ENCODE data around the gene TBX18. TPM values are rescaled to one million over a fixed set of nuclear protein-coding genes. Genes with fewer than 3 reads are reported as not detected.

Gene TBX18
- total RNA-seq, 4 donors from 2014 or later, result under 0.01 to 19.9 (median 4.3) TPM

GRCh38 chr6:84671183-84671582 is 93.2 kb downstream of the TBX18 start:
- no peaks in the 10 kb centered on the region for H3K27me3 ChIP-seq
- H3K4me1 ChIP-seq, result no peaks in the 10 kb centered on the region
- DNase-seq, result no peak
- intact Hi-C loops (cut with DNase I; ENCODE audit: low total_unique reads), result no loop called here
- H3K36me3 ChIP-seq, result no peaks in the 10 kb centered on the region
- TF ChIP-seq, protein P1, sequence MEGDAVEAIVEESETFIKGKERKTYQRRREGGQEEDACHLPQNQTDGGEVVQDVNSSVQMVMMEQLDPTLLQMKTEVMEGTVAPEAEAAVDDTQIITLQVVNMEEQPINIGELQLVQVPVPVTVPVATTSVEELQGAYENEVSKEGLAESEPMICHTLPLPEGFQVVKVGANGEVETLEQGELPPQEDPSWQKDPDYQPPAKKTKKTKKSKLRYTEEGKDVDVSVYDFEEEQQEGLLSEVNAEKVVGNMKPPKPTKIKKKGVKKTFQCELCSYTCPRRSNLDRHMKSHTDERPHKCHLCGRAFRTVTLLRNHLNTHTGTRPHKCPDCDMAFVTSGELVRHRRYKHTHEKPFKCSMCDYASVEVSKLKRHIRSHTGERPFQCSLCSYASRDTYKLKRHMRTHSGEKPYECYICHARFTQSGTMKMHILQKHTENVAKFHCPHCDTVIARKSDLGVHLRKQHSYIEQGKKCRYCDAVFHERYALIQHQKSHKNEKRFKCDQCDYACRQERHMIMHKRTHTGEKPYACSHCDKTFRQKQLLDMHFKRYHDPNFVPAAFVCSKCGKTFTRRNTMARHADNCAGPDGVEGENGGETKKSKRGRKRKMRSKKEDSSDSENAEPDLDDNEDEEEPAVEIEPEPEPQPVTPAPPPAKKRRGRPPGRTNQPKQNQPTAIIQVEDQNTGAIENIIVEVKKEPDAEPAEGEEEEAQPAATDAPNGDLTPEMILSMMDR (IDR thresholded peaks at IDR 0.05), result no peak
- no peak for TF ChIP-seq POLR2A (IDR thresholded peaks at IDR 0.05)
- no peak overlapping the region for H3K27ac ChIP-seq
- H3K4me3 ChIP-seq, result no peak overlapping the region
- H3K9me3 ChIP-seq, result no peaks in the 10 kb centered on the region

GRCh38 chr6:84669945-84670344 is 94.5 kb downstream of the TBX18 start:
- Histone ChIP-seq H3K27me3 (no peaks in the 10 kb centered on the region), H3K9me3 (no peaks in the 10 kb centered on the region), H3K36me3 (no peaks in the 10 kb centered on the region), H3K4me3 (no peak overlapping the region), H3K4me1 (no peaks in the 10 kb centered on the region), H3K27ac (no peak overlapping the region)
- no peak for TF ChIP-seq POLR2A (IDR thresholded peaks at IDR 0.05)
- TF ChIP-seq, protein P1 (IDR thresholded peaks at IDR 0.05), result no peak
- no peak for DNase-seq
- intact Hi-C loops (cut with DNase I; ENCODE audit: low total_unique reads), result no loop called here

GRCh38 chr6:84667252-84668213 is 96.9 kb downstream of the TBX18 start:
- Histone ChIP-seq H3K9me3 (no peaks in the 10 kb centered on the region), H3K36me3 (no peaks in the 10 kb centered on the region), H3K27me3 (no peaks in the 10 kb centered on the region), H3K27ac (no peak overlapping the region), H3K4me1 (no peaks in the 10 kb centered on the region), H3K4me3 (no peak overlapping the region)
- TF ChIP-seq POLR2A (IDR thresholded peaks at IDR 0.05), result no peak
- TF ChIP-seq, protein P1 (IDR thresholded peaks at IDR 0.05), result no peak
- intact Hi-C loops (cut with DNase I; ENCODE audit: low total_unique reads), result no loop called here
- no peak for DNase-seq

GRCh38 chr6:84665401-84665800 is 99.0 kb downstream of the TBX18 start:
- Histone ChIP-seq H3K27me3 (no peaks in the 10 kb centered on the region), H3K4me1 (no peaks in the 10 kb centered on the region), H3K4me3 (no peak overlapping the region), H3K27ac (no peak overlapping the region), H3K9me3 (no peaks in the 10 kb centered on the region), H3K36me3 (no peaks in the 10 kb centered on the region)
- TF ChIP-seq POLR2A (IDR thresholded peaks at IDR 0.05), result no peak
- TF ChIP-seq, protein P1 (IDR thresholded peaks at IDR 0.05), result no peak
- no peak for DNase-seq
- intact Hi-C loops (cut with DNase I; ENCODE audit: low total_unique reads), result no loop called here

GRCh38 chr6:84663866-84664265 is 100.5 kb downstream of the TBX18 start:
- TF ChIP-seq, protein P1 (IDR thresholded peaks at IDR 0.05), result no peak
- TF ChIP-seq POLR2A (IDR thresholded peaks at IDR 0.05), result no peak
- no peak overlapping the region for H3K4me3 ChIP-seq
- intact Hi-C loops (cut with DNase I; ENCODE audit: low total_unique reads), result no loop called here
- H3K27ac ChIP-seq, result no peak overlapping the region
- H3K27me3 ChIP-seq, result no peaks in the 10 kb centered on the region
- H3K36me3 ChIP-seq, result no peaks in the 10 kb centered on the region
- no peaks in the 10 kb centered on the region for H3K9me3 ChIP-seq
- H3K4me1 ChIP-seq, result no peaks in the 10 kb centered on the region
- no peak for DNase-seq

Data from uterus (tissue), 4 donors.